Neural cell (in vitro differentiated cells): ENCODE measurements around the gene SLAMF7. TPM values are rescaled to one million over a fixed set of nuclear protein-coding genes. Genes with fewer than 3 reads are reported as not detected.
"Not testable (repeated sequence)": the region's sequence is repeated elsewhere in the genome, so short reads cannot be mapped to it uniquely, and the experiment has no call there.

Source experiments
- H2AFZ ChIP-seq: fragments of 200-600, 300-800 bp; sonication (generic), shearing (Covaris generic); 2 replicates; pipeline ENCODE4 v1.6.0; 2014; ENCODE audit warnings: low read depth, mild to moderate bottlenecking, antibody characterized with exemption, low read length, moderate library complexity
- H3F3A ChIP-seq: fragments of 200-600 bp; shearing (Covaris generic); 2 replicates; pipeline ENCODE4 v1.6.1; 2016; ENCODE audit warnings: mild to moderate bottlenecking, moderate library complexity, mixed read lengths, antibody characterized with exemption, low read length; ENCODE audit not compliant: insufficient read depth, poor library complexity, severe bottlenecking
- H3K27ac ChIP-seq: fragments of 200-600, 300-800 bp; sonication (generic), shearing (Covaris generic); 2 replicates; pipeline ENCODE4 v1.5.1; 2014; ENCODE audit warnings: mild to moderate bottlenecking, low read length, moderate library complexity
- H3K27me3 ChIP-seq: fragments of 300-800, 200-600 bp; sonication (generic), shearing (Covaris generic); 2 replicates; pipeline ENCODE4 v1.6.0; 2014; ENCODE audit warnings: mild to moderate bottlenecking, low read depth, low read length, moderate library complexity; ENCODE audit not compliant: insufficient read depth
- H3K36me3 ChIP-seq: fragments of 300-800, 200-600 bp; sonication (generic), shearing (Covaris generic); 2 replicates; pipeline ENCODE4 v1.5.1; 2014; ENCODE audit warnings: mild to moderate bottlenecking, antibody characterized with exemption, low read length, moderate library complexity; ENCODE audit not compliant: insufficient read depth
- H3K4me2 ChIP-seq: fragments of 300-800, 200-600 bp; sonication (generic), shearing (Covaris generic); 2 replicates; pipeline ENCODE4 v1.6.0; 2014; ENCODE audit warnings: mild to moderate bottlenecking, low read length
- H3K4me3 ChIP-seq: fragments of 300-800, 200-600 bp; sonication (generic), shearing (Covaris generic); 2 replicates; pipeline ENCODE4 v1.5.1; 2014; ENCODE audit warnings: mild to moderate bottlenecking, low read length, moderate library complexity
- H3K79me2 ChIP-seq: fragments of 200-600 bp; shearing (Covaris generic); replicated peaks from 2 replicates; pipeline ENCODE4 v1.6.0; 2014; ENCODE audit warnings: mild to moderate bottlenecking, low read length, moderate library complexity; ENCODE audit not compliant: insufficient read depth
- H3K9ac ChIP-seq: fragments of 300-800, 200-600 bp; sonication (generic), shearing (Covaris generic); 2 replicates; pipeline ENCODE4 v1.6.1; 2016; ENCODE audit warnings: mild to moderate bottlenecking, low read length, mixed read lengths
- H3K9me2 ChIP-seq: fragments of 200-600 bp; shearing (Covaris generic); 2 replicates; pipeline ENCODE4 v1.6.1; 2016; ENCODE audit warnings: mild to moderate bottlenecking, low read length, mixed read lengths; ENCODE audit not compliant: insufficient read depth
- H3K9me3 ChIP-seq: fragments of 200-600, 300-800 bp; sonication (generic), shearing (Covaris generic); 2 replicates; pipeline ENCODE4 v1.6.1; 2016; ENCODE audit warnings: mild to moderate bottlenecking, mixed run types, low read length, moderate library complexity, mixed read lengths
- H4K20me1 ChIP-seq: fragments of 200-600 bp; shearing (Covaris generic); 2 replicates; pipeline ENCODE4 v1.6.1; 2016; ENCODE audit warnings: mild to moderate bottlenecking, mixed run types; ENCODE audit not compliant: insufficient read depth
- EP300 ChIP-seq: fragments of 450-650 bp; conservative IDR thresholded peaks from 2 replicates; pipeline ENCODE4 v1.6.1; 2014; ENCODE audit warnings: antibody characterized with exemption, mild to moderate bottlenecking, moderate library complexity; ENCODE audit not compliant: poor library complexity, severe bottlenecking
- EZH2 ChIP-seq: fragments of 200-600, 300-800 bp; shearing (Covaris generic), sonication (generic); IDR thresholded peaks from 2 replicates; pipeline ENCODE4 v1.6.1; 2014; ENCODE audit warnings: antibody characterized with exemption, low read length, borderline replicate concordance, mild to moderate bottlenecking; ENCODE audit not compliant: insufficient read depth, poor library complexity, severe bottlenecking
- MXI1 ChIP-seq: fragments of 450-650 bp; conservative IDR thresholded peaks from 2 replicates; pipeline ENCODE4 v1.6.1; 2014; ENCODE audit warnings: antibody characterized with exemption, mild to moderate bottlenecking; ENCODE audit not compliant: poor library complexity, severe bottlenecking
- POLR2AphosphoS5 ChIP-seq: IDR thresholded peaks from 2 replicates; pipeline ENCODE4 v1.6.1; 2012
- RAD21 ChIP-seq: fragments of 450-650 bp; conservative IDR thresholded peaks from 2 replicates; pipeline ENCODE4 v1.6.1; 2014; ENCODE audit warnings: antibody characterized with exemption, mild to moderate bottlenecking, moderate library complexity
- REST ChIP-seq: IDR thresholded peaks from 2 replicates; pipeline ENCODE4 v1.6.1; 2012; ENCODE audit warnings: borderline replicate concordance
- SMC3 ChIP-seq: fragments of 450-650 bp; conservative IDR thresholded peaks from 2 replicates; pipeline ENCODE4 v1.6.1; 2014; ENCODE audit warnings: antibody characterized with exemption, mild to moderate bottlenecking, moderate library complexity; ENCODE audit not compliant: poor library complexity
- TAF1 ChIP-seq: IDR thresholded peaks from 2 replicates; pipeline ENCODE4 v1.6.1; 2012; ENCODE audit warnings: low read depth
- polyA plus RNA-seq: library from polyadenylated mRNA; depleted of rRNA; stranded (reverse); fragments of >200 nt; gene quantifications from 2 replicates; pipeline ENCODE4 v1.2.3, GENCODE V29; 2014
- TF ChIP-seq, protein P1 (sequence below): fragments of 450-650 bp; IDR thresholded peaks from 2 replicates; pipeline ENCODE4 v1.5.1; 2014; ENCODE audit warnings: antibody characterized with exemption, mild to moderate bottlenecking, moderate library complexity; ENCODE audit not compliant: poor library complexity, severe bottlenecking

Gene SLAMF7
- polyA plus RNA-seq, 1 donor from 2014 or later, result not detected

- no peak for TF ChIP-seq SMC3
- TF ChIP-seq POLR2AphosphoS5, result no peak
- TF ChIP-seq TAF1, result no peak
- TF ChIP-seq EZH2, result no peak
- no peak for TF ChIP-seq EP300
- TF ChIP-seq, protein P1, sequence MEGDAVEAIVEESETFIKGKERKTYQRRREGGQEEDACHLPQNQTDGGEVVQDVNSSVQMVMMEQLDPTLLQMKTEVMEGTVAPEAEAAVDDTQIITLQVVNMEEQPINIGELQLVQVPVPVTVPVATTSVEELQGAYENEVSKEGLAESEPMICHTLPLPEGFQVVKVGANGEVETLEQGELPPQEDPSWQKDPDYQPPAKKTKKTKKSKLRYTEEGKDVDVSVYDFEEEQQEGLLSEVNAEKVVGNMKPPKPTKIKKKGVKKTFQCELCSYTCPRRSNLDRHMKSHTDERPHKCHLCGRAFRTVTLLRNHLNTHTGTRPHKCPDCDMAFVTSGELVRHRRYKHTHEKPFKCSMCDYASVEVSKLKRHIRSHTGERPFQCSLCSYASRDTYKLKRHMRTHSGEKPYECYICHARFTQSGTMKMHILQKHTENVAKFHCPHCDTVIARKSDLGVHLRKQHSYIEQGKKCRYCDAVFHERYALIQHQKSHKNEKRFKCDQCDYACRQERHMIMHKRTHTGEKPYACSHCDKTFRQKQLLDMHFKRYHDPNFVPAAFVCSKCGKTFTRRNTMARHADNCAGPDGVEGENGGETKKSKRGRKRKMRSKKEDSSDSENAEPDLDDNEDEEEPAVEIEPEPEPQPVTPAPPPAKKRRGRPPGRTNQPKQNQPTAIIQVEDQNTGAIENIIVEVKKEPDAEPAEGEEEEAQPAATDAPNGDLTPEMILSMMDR, result no peak
- no peak for TF ChIP-seq REST
- no peak for TF ChIP-seq MXI1
- TF ChIP-seq RAD21, result no peak
- Histone ChIP-seq H3K9me2 (no peaks in the 10 kb centered on the region), H3K79me2 (no peaks in the 10 kb centered on the region), H3K4me3 (no peak overlapping the region), H3K9ac (no peak overlapping the region), H3K9me3 (no peaks in the 10 kb centered on the region), H3F3A (no peaks in the 10 kb centered on the region), H2AFZ (no peak overlapping the region), H3K27ac (no peak overlapping the region), H3K27me3 (no peaks in the 10 kb centered on the region), H3K4me2 (no peak overlapping the region), H3K36me3 (no peaks in the 10 kb centered on the region), H4K20me1 (no peaks in the 10 kb centered on the region)
These were observed 11.8 kb upstream of the SLAMF7 start for GRCh38 chr1:160727316-160727640.

DNA sequence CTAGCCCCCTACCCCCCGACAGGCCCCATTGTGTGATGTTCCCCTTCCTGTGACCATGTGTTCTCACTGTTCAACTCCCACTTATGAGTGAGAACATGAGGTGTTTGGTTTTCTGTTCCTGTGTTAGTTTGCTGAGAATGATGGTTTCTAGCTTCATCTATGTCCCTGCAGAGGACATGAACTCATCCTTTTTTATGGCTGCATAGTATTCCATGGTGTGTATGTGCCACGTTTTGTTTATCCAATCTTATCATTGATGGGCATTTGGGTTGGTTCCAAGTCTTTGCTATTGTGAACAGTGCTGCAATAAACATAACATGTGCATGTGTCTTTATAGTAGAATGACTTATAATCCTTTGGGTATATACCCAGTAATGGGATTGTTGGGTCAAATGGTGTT is 7.5 kb upstream of the SLAMF7 start:
- H3K27me3 ChIP-seq, H3K9me3 ChIP-seq, H3K4me3 ChIP-seq, H2AFZ ChIP-seq, H3K79me2 ChIP-seq, H3K27ac ChIP-seq, H3K9ac ChIP-seq, H3K36me3 ChIP-seq, H4K20me1 ChIP-seq, H3K4me2 ChIP-seq, H3K9me2 ChIP-seq, H3F3A ChIP-seq: not testable (repeated sequence)

- Histone ChIP-seq H3F3A (no peaks in the 10 kb centered on the region), H4K20me1 (no peaks in the 10 kb centered on the region), H3K9ac (no peak overlapping the region), H3K4me3 (no peak overlapping the region), H3K27ac (no peak overlapping the region), H3K9me3 (no peaks in the 10 kb centered on the region), H2AFZ (no peak overlapping the region), H3K27me3 (no peaks in the 10 kb centered on the region), H3K36me3 (no peaks in the 10 kb centered on the region), H3K9me2 (no peaks in the 10 kb centered on the region), H3K4me2 (no peak overlapping the region), H3K79me2 (no peaks in the 10 kb centered on the region)
- TF ChIP-seq REST (no peak), EP300 (no peak), MXI1 (no peak)
These were observed 7.1 kb upstream of the SLAMF7 start for GRCh38 chr1:160731990-160732389.
